PFSK-1 (cell line): ENCODE measurements around the gene PKP1.

Source experiments
- FOXP2 ChIP-seq: optimal IDR thresholded peaks from 2 replicates; pipeline ENCODE3; 2011; ENCODE audit warnings: borderline replicate concordance, control low read depth, inconsistent platforms; ENCODE audit not compliant: insufficient read depth; ENCODE audit errors: extremely low read length, extremely low read depth
- POLR2AphosphoS5 ChIP-seq: IDR thresholded peaks from 2 replicates; pipeline ENCODE4 v1.6.1; 2012; ENCODE audit warnings: low read depth, mild to moderate bottlenecking, control low read depth, low read length, moderate library complexity
- SIN3A ChIP-seq: IDR thresholded peaks from 2 replicates; pipeline ENCODE4 v1.6.1; 2012; ENCODE audit warnings: mild to moderate bottlenecking, low read length, moderate library complexity, borderline replicate concordance; ENCODE audit not compliant: insufficient read depth
- TAF1 ChIP-seq: IDR thresholded peaks from 2 replicates; pipeline ENCODE4 v1.6.1; 2012; ENCODE audit warnings: low read length, control low read depth, borderline replicate concordance; ENCODE audit not compliant: insufficient read depth
- TF ChIP-seq, protein P1 (sequence below), 2 experiments: IDR thresholded peaks; 2 replicates each; pipeline versions ENCODE4 v1.6.1 to v1.8.0; 2011 to 2012; ENCODE audit warnings: low read depth in 2 of 2, low read length in 2 of 2, control low read depth in 1 of 2, inconsistent platforms in 1 of 2, mild to moderate bottlenecking in 1 of 2, moderate library complexity in 1 of 2; ENCODE audit not compliant: insufficient read depth in 1 of 2

The PKP1 gene

DNA sequence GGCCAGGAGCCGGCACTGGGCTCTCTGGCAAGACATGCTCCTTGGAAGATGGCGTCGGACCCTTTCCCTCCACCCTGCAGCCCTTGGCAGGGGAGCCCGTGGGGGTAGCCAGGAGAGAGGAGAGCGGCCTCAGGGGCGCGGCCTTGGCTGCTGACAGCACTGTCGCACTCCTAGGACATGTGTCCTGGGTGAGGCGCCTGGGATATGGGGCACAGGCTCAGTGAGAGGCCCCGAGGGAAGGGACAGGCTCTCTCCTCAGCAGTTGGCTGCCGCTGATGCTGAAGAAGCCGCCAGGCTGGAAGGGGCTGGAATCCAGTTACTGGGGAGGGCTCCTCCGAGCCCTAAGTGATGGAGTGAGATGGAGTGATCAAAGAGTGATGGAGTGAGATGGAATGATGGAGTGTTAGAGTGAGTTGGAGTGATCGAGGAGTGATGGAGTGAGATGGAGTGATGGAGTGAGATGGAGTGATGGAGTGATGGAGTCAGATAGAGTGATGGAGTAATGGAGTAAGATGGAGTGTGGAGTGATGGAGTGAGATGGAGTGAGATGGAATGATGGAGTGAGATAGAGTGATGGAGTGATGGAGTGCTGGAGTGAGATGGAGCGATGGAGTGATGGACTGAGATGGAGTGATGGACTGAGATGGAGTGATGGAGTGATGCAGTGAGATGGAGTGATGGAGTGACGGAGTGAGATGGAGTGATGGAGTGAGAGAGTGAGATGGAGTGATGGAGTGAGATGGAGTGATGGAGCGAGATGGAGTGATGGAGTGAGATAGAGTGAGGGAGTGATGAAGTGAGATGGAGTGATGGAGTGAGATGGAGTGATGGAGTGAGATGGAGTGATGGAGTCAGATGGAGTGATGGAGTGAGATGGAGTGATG, 27.6 kb upstream of the PKP1 start:
- TF ChIP-seq TAF1 (no peak), FOXP2 (no peak), POLR2AphosphoS5 (no peak), SIN3A (no peak)
- TF ChIP-seq, protein P1, sequence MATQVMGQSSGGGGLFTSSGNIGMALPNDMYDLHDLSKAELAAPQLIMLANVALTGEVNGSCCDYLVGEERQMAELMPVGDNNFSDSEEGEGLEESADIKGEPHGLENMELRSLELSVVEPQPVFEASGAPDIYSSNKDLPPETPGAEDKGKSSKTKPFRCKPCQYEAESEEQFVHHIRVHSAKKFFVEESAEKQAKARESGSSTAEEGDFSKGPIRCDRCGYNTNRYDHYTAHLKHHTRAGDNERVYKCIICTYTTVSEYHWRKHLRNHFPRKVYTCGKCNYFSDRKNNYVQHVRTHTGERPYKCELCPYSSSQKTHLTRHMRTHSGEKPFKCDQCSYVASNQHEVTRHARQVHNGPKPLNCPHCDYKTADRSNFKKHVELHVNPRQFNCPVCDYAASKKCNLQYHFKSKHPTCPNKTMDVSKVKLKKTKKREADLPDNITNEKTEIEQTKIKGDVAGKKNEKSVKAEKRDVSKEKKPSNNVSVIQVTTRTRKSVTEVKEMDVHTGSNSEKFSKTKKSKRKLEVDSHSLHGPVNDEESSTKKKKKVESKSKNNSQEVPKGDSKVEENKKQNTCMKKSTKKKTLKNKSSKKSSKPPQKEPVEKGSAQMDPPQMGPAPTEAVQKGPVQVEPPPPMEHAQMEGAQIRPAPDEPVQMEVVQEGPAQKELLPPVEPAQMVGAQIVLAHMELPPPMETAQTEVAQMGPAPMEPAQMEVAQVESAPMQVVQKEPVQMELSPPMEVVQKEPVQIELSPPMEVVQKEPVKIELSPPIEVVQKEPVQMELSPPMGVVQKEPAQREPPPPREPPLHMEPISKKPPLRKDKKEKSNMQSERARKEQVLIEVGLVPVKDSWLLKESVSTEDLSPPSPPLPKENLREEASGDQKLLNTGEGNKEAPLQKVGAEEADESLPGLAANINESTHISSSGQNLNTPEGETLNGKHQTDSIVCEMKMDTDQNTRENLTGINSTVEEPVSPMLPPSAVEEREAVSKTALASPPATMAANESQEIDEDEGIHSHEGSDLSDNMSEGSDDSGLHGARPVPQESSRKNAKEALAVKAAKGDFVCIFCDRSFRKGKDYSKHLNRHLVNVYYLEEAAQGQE (IDR thresholded peaks at IDR 0.05; ENCODE audit: insufficient read depth in 1 of 2, low read depth in 2 of 2, low read length in 2 of 2): no peak

DNA sequence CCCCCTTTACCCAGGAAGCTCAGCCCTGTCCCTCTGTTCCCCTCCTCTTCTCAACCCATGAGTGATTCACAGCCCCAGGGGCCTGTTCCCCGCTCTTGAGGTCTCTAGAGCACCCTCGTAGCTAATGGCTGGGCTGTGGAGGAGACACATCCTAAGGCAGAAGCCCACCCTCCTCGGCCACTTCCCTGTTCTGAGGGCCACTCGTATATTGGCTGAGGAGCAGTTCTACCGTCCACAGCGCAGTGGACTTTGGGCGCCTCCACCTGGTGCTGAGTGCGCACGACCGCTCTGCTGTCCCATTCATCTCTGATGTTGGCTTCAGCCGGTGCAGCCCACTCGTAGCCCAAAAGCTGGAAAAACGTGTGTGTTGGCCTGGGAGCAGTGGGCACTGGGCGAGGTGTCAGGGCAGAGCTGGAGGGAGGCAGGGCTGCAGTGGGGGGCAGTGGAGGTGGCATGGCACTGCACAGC, 24.5 kb upstream of the PKP1 start:
- TF ChIP-seq FOXP2 (no peak), POLR2AphosphoS5 (no peak)

DNA sequence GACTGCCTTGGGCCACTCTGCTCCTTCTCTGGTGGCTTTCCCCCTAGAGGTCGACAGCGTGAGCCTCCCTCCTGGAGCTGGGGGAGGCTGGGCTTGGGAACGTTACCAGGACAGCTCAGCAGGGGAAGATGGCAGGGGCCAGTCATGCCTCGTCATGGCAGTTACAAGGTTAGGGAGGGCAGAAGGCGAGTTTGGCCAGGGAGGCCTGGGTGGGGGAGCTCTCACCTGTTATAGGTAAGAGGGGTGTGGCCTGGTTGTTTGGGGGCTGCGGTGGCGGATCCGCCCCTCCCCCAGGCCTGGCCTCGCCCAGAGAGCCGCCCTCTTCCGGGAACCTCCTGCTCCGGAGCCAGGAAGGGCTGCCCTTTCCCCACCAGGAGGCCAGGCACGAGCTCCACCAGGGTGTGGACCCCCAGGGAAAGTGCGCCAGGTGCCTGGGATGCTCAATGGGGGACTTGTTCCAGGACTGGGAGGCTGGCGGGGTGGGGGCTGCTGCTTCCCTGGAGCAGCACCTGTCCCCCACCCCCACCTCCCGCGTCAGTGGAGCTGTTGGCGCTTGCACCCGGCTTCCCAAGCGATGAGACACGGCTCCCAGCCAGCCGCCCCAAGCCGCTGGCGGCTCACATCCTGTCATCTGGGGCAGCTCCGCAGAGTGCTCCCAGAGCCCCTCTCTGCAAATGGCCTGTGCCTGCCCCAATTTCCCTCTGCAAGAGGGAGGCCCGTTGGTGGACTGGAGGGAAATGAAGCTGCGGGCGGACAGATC, 23.6 kb upstream of the PKP1 start:
- TF ChIP-seq POLR2AphosphoS5 (no peak), SIN3A (no peak), TAF1 (no peak), FOXP2 (no peak)
- TF ChIP-seq, protein P1 (IDR thresholded peaks at IDR 0.05; ENCODE audit: insufficient read depth in 1 of 2, low read depth in 2 of 2, low read length in 2 of 2): no peak

DNA sequence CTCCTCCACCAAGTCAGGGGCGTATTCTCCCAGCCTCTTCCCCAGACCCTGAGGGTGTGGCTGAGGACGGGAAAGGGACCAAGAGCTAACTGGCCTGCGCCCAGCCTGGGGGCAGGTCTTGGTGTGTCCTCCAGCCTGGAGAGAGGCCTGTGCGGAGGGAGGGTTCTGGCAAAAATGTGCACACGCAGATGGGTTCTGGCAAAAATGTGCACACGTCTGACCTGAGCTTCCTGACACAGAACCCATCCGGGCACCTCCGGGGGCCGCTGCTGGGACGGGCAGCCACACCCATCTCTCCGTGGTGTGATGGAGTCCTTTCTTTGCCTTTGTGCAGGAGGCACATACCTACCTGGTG, 23.1 kb upstream of the PKP1 start:
- TF ChIP-seq SIN3A (no peak), TAF1 (no peak), FOXP2 (no peak), POLR2AphosphoS5 (no peak)
- TF ChIP-seq, protein P1 (IDR thresholded peaks at IDR 0.05; ENCODE audit: insufficient read depth in 1 of 2, low read depth in 2 of 2, low read length in 2 of 2): no peak

DNA sequence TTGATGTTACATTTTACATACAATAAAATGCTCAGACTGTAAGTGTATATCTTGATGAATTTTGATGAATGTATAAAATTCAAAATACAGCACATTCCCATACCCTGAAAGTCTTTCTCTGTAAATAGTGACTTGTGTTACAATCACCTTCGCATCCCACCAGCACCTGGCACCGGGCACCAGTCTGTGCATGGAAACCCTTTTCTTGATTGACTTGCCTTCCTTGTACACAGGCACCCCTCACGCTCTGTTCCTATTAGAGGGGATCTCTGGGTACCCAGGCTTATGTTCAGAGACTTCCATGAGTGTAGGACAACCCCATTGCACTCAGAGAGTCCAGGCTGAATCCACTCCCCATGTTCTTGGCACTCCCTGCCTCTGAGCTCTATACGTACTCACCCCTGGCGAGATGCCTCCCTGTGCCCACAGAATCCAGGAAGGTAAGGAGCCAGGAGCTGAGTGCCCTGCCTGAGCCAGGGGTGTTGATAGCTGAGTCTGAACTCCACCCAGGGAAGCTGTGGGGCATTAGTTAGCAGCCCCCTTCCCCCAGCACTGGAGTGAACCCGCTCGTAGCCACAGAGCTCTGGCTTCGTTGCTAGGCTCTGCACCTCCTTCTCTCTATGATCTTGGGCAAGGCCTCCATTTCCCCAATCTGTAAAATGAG, 22.5 kb upstream of the PKP1 start:
- TF ChIP-seq, protein P1 (IDR thresholded peaks at IDR 0.05; ENCODE audit: insufficient read depth in 1 of 2, low read depth in 2 of 2, low read length in 2 of 2): no peak
- TF ChIP-seq POLR2AphosphoS5 (no peak), TAF1 (no peak), SIN3A (no peak), FOXP2 (no peak)
